Type B pancreatic cell (in vitro differentiated cells): ENCODE data around the gene KASH5. TPM values are rescaled to one million over a fixed set of nuclear protein-coding genes. Genes with fewer than 3 reads are reported as not detected.

Experiments
- DNase-seq: peaks from one replicate; pipeline ENCODE4 v3.0.0; 2021; ENCODE audit warnings: mixed read lengths; ENCODE audit not compliant: unreplicated experiment; ENCODE audit errors: extremely low spot score
- H3K27ac Mint-ChIP-seq: 2 replicates; pipeline ENCODE4 v1.8.0; 2021; ENCODE audit warnings: mild to moderate bottlenecking, mixed read lengths
- H3K27me3 Mint-ChIP-seq: 2 replicates; pipeline ENCODE4 v1.8.0; 2021; ENCODE audit warnings: mixed read lengths
- H3K36me3 Mint-ChIP-seq: 2 replicates; pipeline ENCODE4 v1.8.0; 2021; ENCODE audit warnings: mixed read lengths
- H3K4me1 Mint-ChIP-seq: one replicate; pipeline ENCODE4 v1.8.0; 2021; ENCODE audit warnings: mixed read lengths; ENCODE audit not compliant: unreplicated experiment
- H3K4me3 Mint-ChIP-seq: 2 replicates; pipeline ENCODE4 v1.8.0; 2021; ENCODE audit warnings: mild to moderate bottlenecking, mixed read lengths
- H3K9me3 Mint-ChIP-seq: 2 replicates; pipeline ENCODE4 v1.8.0; 2021; ENCODE audit warnings: mixed read lengths
- total RNA-seq: library from RNA; stranded (reverse); gene quantifications from 2 replicates; pipeline ENCODE4 v1.2.1, GENCODE V29; 2021; ENCODE audit warnings: low replicate concordance
- TF ChIP-seq, protein P1 (sequence below): fragments of 200-600 bp; sonication (generic); conservative IDR thresholded peaks from 2 replicates; pipeline ENCODE4 v1.5.0; 2021; ENCODE audit warnings: antibody characterized with exemption, mild to moderate bottlenecking

Gene KASH5
- total RNA-seq, 1 donor from 2014 or later = not detected

GRCh38 chr19:49374665-49375434 lies 13.2 kb upstream of the KASH5 start:
- peaks cover 9% of the 10 kb centered on the region for H3K27me3 Mint-ChIP-seq
- no peak for DNase-seq

DNA sequence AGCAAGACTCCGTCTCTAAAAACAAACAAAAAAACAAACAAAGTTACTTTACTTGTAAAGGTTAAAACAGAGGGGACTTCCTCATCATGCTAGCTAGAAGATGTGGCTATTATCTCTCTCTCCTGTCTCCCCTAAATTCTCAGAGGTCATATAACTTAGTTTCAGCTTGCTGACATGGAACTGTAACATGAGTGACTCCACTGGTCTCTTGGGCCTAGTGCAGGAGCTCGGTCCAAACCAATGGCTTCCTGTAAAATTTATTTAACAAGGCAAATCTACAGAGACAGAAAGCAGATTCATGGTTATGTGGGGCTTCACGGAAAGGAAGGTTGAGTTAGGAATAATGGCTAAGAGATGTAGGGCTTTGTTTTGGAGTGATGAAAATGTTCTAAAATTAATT lies 9.5 kb upstream of the KASH5 start:
- H3K4me1 Mint-ChIP-seq = no peaks in the 10 kb centered on the region
- peaks cover 6% of the 10 kb centered on the region for H3K9me3 Mint-ChIP-seq
- no peak for DNase-seq
- no peaks in the 10 kb centered on the region for H3K36me3 Mint-ChIP-seq
- H3K27me3 Mint-ChIP-seq = peaks cover 10% of the 10 kb centered on the region
- TF ChIP-seq, protein P1, sequence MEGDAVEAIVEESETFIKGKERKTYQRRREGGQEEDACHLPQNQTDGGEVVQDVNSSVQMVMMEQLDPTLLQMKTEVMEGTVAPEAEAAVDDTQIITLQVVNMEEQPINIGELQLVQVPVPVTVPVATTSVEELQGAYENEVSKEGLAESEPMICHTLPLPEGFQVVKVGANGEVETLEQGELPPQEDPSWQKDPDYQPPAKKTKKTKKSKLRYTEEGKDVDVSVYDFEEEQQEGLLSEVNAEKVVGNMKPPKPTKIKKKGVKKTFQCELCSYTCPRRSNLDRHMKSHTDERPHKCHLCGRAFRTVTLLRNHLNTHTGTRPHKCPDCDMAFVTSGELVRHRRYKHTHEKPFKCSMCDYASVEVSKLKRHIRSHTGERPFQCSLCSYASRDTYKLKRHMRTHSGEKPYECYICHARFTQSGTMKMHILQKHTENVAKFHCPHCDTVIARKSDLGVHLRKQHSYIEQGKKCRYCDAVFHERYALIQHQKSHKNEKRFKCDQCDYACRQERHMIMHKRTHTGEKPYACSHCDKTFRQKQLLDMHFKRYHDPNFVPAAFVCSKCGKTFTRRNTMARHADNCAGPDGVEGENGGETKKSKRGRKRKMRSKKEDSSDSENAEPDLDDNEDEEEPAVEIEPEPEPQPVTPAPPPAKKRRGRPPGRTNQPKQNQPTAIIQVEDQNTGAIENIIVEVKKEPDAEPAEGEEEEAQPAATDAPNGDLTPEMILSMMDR = no peak
- no peak overlapping the region for H3K4me3 Mint-ChIP-seq
- no peak overlapping the region for H3K27ac Mint-ChIP-seq

More at GRCh38 chr19:49374665-49375434, 13.2 kb upstream of the KASH5 start:
- Mint-ChIP-seq H3K36me3 (no peaks in the 10 kb centered on the region), H3K4me3 (no peak overlapping the region), H3K9me3 (peaks cover 4% of the 10 kb centered on the region), H3K4me1 (no peaks in the 10 kb centered on the region), H3K27ac (no peak overlapping the region)
- TF ChIP-seq, protein P1 = no peak

- DNase-seq = no peak
- Mint-ChIP-seq H3K4me3 (no peak overlapping the region), H3K4me1 (no peaks in the 10 kb centered on the region)
Measured at GRCh38 chr19:49380391-49380790, 7.7 kb upstream of the KASH5 start.

DNA sequence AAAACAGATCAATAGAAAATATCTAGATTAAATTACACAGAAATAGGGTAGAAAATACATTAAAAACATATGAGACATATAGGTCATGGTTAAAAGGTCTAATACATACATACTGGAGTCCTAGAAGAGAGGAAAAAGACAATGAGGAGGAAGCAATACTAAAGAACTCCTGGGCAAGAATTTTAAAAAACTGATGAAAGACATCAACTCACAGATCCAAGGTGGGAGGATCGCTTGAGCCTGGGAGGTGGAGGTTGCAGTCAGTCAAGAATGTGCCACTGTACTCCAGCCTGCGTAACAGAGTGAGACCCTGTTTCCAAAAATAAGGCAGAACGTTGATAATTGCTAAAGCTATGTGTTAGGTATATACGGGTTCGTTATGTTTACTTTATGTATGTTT lies 5.4 kb upstream of the KASH5 start:
- Mint-ChIP-seq H3K27ac (no peak overlapping the region), H3K4me3 (no peak overlapping the region), H3K36me3 (no peaks in the 10 kb centered on the region), H3K27me3 (peaks cover 8% of the 10 kb centered on the region), H3K4me1 (no peaks in the 10 kb centered on the region), H3K9me3 (peaks cover 10% of the 10 kb centered on the region)
- no peak for DNase-seq
- TF ChIP-seq, protein P1 = no peak

More at GRCh38 chr19:49380391-49380790, 7.7 kb upstream of the KASH5 start:
- H3K27me3 Mint-ChIP-seq = peaks cover 13% of the 10 kb centered on the region
- H3K36me3 Mint-ChIP-seq = no peaks in the 10 kb centered on the region
- peaks cover 10% of the 10 kb centered on the region for H3K9me3 Mint-ChIP-seq
- no peak overlapping the region for H3K27ac Mint-ChIP-seq
- TF ChIP-seq, protein P1 = no peak

- H3K4me3 Mint-ChIP-seq = no peak overlapping the region
- H3K27me3 Mint-ChIP-seq = peaks cover 10% of the 10 kb centered on the region
- no peak for DNase-seq
- no peaks in the 10 kb centered on the region for H3K4me1 Mint-ChIP-seq
- H3K27ac Mint-ChIP-seq = no peak overlapping the region
- no peaks in the 10 kb centered on the region for H3K36me3 Mint-ChIP-seq
- TF ChIP-seq, protein P1 = no peak
- H3K9me3 Mint-ChIP-seq = peaks cover 10% of the 10 kb centered on the region
Measured at GRCh38 chr19:49383599-49383998, 4.5 kb upstream of the KASH5 start.
